ENCODE results near the gene GGA1. TPM values are rescaled to one million over a fixed set of nuclear protein-coding genes. Genes with fewer than 3 reads are reported as not detected.

Gene GGA1
- total and polyA plus RNA-seq, 9 of the 15 experiments (the other 6 are each of a cell fraction or from before 2014, with no cell fraction given): 1.5 to 69.5 (median 31.6) TPM

GRCh38 chr22:37623075-37624016 is 14.7 kb downstream of the GGA1 start (continued):
- TF ChIP-seq CHD7 (IDR thresholded peaks at IDR 0.05; ENCODE audit: low read depth, low read length): no peak
- TF ChIP-seq RBFOX2 (IDR thresholded peaks at IDR 0.05; ENCODE audit: low read depth, low read length): peak; percentile 19; the same call in 1 of the 2 replicates
- no peak for TF ChIP-seq ZNF551 (CRISPR knock-in tag; IDR thresholded peaks at IDR 0.05)
- no peak for TF ChIP-seq KDM2B (CRISPR knock-in tag; IDR thresholded peaks at IDR 0.05)
- no peak for TF ChIP-seq RFX5 (IDR thresholded peaks at IDR 0.05; ENCODE audit: low read depth, low read length)
- TF ChIP-seq RERE (CRISPR knock-in tag; IDR thresholded peaks at IDR 0.05; ENCODE audit: borderline replicate concordance): no peak
- TF ChIP-seq ETV6 (IDR thresholded peaks at IDR 0.05; ENCODE audit: borderline replicate concordance in 1 of 2, low read depth in 2 of 2, low read length in 1 of 2): no peak
- TF ChIP-seq ETV6 (CRISPR knock-in tag; IDR thresholded peaks at IDR 0.05; ENCODE audit: borderline replicate concordance): no peak

All from K562 (cell line).